ENCODE results near the gene PSMB10.

The PSMB10 gene

DNA sequence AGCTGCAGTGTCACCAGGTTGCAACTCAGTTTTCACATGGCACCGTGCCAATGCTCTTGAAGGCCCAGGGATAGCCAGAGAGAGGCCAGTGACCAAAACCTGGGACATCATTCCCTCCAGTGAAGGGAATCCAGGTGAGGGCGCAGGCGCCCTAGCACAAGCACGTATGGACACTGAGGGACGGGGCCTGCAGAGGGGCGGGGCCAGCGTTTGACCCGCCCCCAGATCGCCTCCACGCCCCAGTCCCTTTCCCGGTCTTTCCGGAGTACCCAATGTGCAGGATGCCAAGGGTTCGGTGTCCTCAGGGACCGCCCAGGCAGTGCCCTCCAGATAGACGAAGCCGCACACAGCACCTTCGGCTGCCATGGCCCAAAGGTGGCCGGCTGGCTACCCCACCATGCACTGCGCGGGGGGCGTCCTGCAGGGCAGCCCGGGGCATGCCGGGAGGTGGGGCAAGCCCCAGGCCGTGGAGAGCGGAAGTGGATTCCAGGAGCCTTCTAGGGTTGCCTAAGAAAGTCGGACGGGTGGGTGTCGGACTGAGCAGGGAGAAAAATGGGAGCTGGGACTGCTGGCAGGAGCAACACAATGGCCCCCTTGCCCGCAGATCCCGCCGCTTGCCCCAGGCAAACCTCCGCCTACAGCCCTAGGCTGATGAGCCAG, 27.1 kb upstream of the PSMB10 start:
- DNase-seq: no peak

DNA sequence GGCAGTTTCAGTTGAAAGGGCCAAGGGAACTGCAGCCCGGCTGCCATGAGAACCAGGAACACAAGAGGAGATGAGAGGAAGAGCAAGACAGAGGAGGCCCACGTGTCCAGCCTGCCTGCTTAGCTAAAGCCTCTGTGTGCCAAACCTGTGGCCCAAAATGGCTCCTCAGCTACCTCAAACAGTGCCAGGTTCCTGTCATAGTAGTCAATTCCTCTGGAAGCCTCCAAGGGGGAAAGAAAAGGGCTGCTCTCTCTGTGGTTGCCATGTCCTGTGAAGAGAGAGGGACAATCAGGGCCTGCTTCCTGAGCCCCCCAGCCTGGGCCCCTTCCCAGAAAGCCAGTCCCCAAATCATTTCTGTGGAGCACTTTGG, 26.6 kb upstream of the PSMB10 start:
- no peak for DNase-seq

GRCh38 chr16:67962135-67962534, 25.5 kb upstream of the PSMB10 start:
- DNase-seq: no peak

- DNase-seq: no peak
Observed at GRCh38 chr16:67961551-67961957, 24.9 kb upstream of the PSMB10 start.

GRCh38 chr16:67959536-67960329, 23.1 kb upstream of the PSMB10 start:
- peak; percentile 14 for DNase-seq

- no peak for DNase-seq
Observed at GRCh38 chr16:67957622-67958021, 21.0 kb upstream of the PSMB10 start.

GRCh38 chr16:67954421-67955196, 18.0 kb upstream of the PSMB10 start:
- DNase-seq: no peak

GRCh38 chr16:67953641-67954375, 17.2 kb upstream of the PSMB10 start:
- no peak for DNase-seq

GRCh38 chr16:67951485-67951884, 14.8 kb upstream of the PSMB10 start:
- no peak for DNase-seq

- DNase-seq: no peak
Observed at GRCh38 chr16:67950335-67950843, 13.7 kb upstream of the PSMB10 start.

- no peak for DNase-seq
Observed at GRCh38 chr16:67949645-67950044, 13.0 kb upstream of the PSMB10 start.

- DNase-seq: no peak
Observed at GRCh38 chr16:67948015-67948414, 11.4 kb upstream of the PSMB10 start.

DNA sequence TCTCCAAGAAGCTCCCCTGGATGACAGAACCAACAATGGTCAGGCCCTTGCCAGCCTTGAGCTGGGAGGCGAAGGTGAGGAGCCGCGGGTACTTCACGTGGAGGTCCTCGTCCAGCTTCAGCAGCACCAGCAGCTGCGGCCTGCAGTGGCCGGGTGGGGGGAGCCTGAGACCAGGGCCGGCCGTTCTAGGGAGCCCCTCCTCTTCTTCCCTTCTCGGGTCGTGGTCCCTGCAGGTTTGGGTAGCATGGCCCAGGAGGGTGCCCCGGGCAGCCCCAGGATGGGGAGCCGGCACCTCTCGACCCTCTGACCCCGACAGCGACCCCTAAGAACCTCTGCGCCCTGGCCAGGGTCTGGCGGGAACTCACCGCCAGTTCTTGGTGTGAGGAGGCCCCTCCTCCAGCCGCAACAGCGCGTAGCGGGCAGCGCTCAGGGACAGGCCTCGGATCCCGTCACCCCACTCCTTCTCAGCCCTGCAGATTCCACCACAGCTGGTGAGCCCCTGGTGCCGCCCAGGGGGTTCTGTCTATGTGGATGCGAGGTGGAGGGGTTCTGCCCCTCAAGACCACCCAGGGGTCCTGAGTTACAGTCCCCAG, 10.4 kb upstream of the PSMB10 start:
- no peak for DNase-seq

DNA sequence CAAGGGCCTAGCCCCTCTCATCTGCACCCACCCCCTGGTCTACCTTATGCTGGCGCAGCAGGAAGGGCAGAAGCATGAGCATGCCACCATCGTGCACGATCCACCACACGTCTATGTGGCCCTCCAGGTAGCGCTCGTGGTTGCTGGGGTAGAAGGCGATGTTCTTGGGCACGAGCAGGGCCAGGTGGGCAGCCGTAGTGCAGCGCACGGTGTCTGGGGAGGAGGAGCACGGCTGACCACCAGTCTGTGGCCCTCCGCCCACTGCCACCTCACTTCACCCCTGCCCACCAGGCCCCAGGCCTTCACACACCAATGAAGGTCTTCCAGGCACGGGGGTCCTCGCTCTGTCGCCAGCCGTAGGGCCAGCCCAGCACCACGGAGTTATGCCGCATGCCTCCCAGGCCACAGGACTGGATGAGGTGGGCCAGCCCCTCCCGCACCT, 9.5 kb upstream of the PSMB10 start:
- no peak for DNase-seq

- no peak for DNase-seq
Observed at GRCh38 chr16:67945392-67945933, 8.8 kb upstream of the PSMB10 start.

DNA sequence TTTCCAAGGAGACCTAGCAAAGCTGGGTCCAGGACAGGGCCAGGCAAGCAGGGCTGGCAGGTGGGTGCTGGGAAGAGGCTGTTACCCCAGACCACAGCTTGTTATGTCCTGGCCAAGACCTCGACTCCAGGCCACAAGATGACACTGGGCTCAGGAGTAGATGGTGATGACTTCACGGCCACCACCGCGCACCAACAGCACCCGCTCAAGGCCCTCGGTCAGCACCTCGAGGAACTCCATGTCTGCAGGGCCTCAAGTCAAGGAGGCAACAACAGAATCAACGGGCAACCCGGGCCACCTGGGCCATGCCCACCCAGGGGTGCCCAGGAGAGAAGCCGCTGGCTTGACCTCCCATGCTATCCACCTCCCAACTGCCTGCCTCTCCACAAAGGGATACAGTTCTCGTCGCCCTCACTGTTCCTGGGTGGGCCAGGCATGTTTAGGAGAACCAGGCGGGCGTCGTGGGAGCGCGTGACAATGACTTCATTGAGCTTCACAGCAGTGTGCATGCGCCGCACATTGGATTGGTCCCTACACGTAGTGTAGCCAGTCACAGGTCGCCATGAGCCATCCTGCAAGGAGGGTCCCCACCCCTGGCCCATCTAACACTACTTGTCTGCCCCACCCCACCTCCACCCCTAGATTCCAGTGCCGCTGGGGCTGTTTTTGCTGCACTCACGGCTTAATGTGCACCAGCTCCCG, 8.2 kb upstream of the PSMB10 start:
- DNase-seq: no peak

GRCh38 chr16:67943619-67944504, 7.2 kb upstream of the PSMB10 start, which contains the start of gene LCAT:
TSS of gene LCAT (minus strand) at chr16:67944120. CDS start at chr16:67944101, 19 bp downstream.
- DNase-seq: no peak

- no peak for DNase-seq
Observed at GRCh38 chr16:67943256-67943618, 6.6 kb upstream of the PSMB10 start.

DNA sequence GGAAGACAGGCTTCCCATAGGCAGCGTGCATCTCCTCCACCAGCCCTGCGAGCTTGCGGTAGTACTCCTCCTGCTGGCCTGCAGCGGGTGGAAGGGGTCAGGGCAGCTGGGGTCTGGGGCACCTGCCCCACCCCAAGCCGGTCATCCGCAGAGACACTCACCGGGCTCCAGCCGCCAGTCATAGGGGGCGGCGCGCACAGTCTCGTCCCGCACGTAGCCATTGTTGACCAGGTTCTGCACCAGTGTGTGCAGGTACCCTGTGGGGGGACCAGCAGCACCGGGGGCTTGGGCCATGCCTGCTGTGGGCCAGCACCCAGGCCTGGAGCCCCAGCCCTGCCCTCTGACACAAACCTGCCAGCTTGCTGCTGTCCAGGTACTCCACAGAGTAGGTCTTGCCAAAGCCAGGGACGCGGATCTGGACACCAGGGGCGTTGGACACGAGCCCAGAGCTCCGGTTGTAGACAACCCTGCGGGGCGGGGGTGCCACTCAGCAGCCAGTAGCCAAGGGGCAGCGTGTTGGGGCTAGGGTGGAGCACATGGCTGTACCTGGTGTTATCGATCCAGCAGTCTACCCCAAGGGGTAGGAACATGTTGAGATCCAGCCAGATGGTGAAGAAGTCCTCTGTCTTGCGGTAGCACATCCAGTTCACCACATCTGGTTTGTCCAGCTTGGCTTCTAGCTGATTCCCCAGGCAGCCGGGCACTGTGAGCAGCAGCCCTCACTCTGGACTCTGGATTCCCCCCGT, 6.0 kb upstream of the PSMB10 start:
- DNase-seq: no peak

DNA sequence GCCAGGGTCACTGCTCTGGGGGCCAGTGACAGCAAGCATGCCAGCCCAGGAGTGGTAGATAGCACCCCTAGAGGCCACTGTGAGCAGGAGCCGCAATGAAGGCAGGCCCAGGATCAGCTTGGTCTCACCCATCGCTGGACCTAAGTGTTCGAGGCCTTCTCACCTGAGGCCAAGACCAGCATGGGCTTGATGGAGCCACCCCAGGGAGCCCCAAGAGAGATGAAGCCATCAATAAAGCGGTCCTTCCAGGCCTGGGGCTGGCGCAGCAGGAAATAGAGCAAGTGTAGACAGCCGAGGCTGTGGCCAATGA, 5.5 kb upstream of the PSMB10 start:
- DNase-seq: peak; percentile 14
